DOHH2 (cell line): ENCODE data around the gene KRT40.

ENCODE experiments used
- H3F3A ChIP-seq: fragments of 200-600 bp; sonication (generic), shearing (Covaris generic); 2 replicates; pipeline ENCODE4 v1.6.0; 2016; ENCODE audit warnings: antibody characterized with exemption, mild to moderate bottlenecking; ENCODE audit not compliant: control insufficient read depth, insufficient read depth
- H3K27ac ChIP-seq: fragments of 200-600 bp; sonication (generic); 2 replicates; pipeline ENCODE4 v1.5.1; 2014; ENCODE audit warnings: low read depth, mild to moderate bottlenecking, low read length, moderate library complexity
- H3K27me3 ChIP-seq: fragments of 200-600 bp; sonication (generic); 2 replicates; pipeline ENCODE4 v1.6.1; 2014; ENCODE audit warnings: mild to moderate bottlenecking, low read length, mixed read lengths; ENCODE audit not compliant: control insufficient read depth
- H3K36me3 ChIP-seq: fragments of 200-600 bp; sonication (generic); 2 replicates; pipeline ENCODE4 v1.6.1; 2014; ENCODE audit warnings: mild to moderate bottlenecking, low read length, moderate library complexity, mixed read lengths; ENCODE audit not compliant: control insufficient read depth
- H3K4me1 ChIP-seq: fragments of 200-600 bp; sonication (generic); 2 replicates; pipeline ENCODE4 v1.6.1; 2014; ENCODE audit warnings: mild to moderate bottlenecking, low read length, mixed read lengths; ENCODE audit not compliant: control insufficient read depth
- H3K4me2 ChIP-seq: fragments of 200-600 bp; sonication (generic); 2 replicates; pipeline ENCODE4 v1.6.0; 2014; ENCODE audit warnings: mild to moderate bottlenecking, low read length, moderate library complexity
- H3K4me3 ChIP-seq: fragments of 200-600 bp; sonication (generic); 2 replicates; pipeline ENCODE4 v1.5.1; 2014; ENCODE audit warnings: mild to moderate bottlenecking, low read length, mixed read lengths
- H3K79me2 ChIP-seq: fragments of 200-600 bp; sonication (generic); 2 replicates; pipeline ENCODE4 v1.6.1; 2014; ENCODE audit warnings: mild to moderate bottlenecking, low read length, mixed read lengths; ENCODE audit not compliant: control insufficient read depth
- H3K9me2 ChIP-seq: fragments of 200-600 bp; sonication (generic); replicated peaks from 2 replicates; pipeline ENCODE4 v1.6.1; 2014; ENCODE audit warnings: mild to moderate bottlenecking, low read length, mixed read lengths; ENCODE audit not compliant: control insufficient read depth
- H3K9me3 ChIP-seq: fragments of 200-600 bp; sonication (generic); 2 replicates; pipeline ENCODE4 v1.6.1; 2014; ENCODE audit warnings: antibody characterized with exemption, low read length, mixed read lengths; ENCODE audit not compliant: control insufficient read depth, insufficient read depth
- H4K20me1 ChIP-seq: fragments of 200-600 bp; sonication (generic); 2 replicates; pipeline ENCODE4 v1.6.0; 2014; ENCODE audit warnings: low read depth, mild to moderate bottlenecking, antibody characterized with exemption, low read length, moderate library complexity; ENCODE audit not compliant: control insufficient read depth, insufficient read depth
- CTCF ChIP-seq: fragments of 200-600 bp; sonication (generic); IDR thresholded peaks from one replicate; pipeline ENCODE4 v1.5.1; 2014; ENCODE audit warnings: antibody characterized with exemption, mild to moderate bottlenecking, low read depth, low read length; ENCODE audit not compliant: poor library complexity, severe bottlenecking
- EZH2phosphoT487 ChIP-seq: fragments of 200-600 bp; sonication (generic); IDR thresholded peaks from 2 replicates; pipeline ENCODE4 v1.6.1; 2017; ENCODE audit warnings: borderline replicate concordance, mild to moderate bottlenecking, antibody characterized with exemption, low read length, moderate library complexity, mixed read lengths

Gene KRT40

DNA sequence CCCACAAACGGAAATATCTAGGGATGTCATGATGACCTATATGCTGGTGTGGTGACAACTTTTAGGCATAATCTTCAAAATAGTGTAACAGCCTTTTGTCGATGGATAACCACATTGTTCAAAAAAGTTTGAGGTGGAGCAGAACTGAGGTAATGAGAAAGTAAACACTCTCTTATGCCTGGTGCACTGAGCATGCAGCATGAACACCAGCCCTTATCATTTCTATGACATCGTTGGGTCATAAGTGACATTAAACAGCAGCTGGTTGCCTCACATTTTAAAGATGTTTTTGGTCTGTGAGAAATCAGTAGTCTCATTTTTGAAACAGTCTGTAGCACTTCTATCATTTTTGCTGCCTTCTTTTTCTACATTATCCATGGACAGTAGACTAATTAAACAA is 48.5 kb downstream of the KRT40 start:
- Histone ChIP-seq H3K9me3 (no peaks in the 10 kb centered on the region), H3K4me1 (no peaks in the 10 kb centered on the region), H3K27me3 (peaks cover 5% of the 10 kb centered on the region; the same call in 1 of the 2 replicates), H4K20me1 (no peaks in the 10 kb centered on the region), H3K4me2 (no peak overlapping the region), H3K9me2 (no peaks in the 10 kb centered on the region), H3K79me2 (no peaks in the 10 kb centered on the region), H3F3A (no peaks in the 10 kb centered on the region), H3K4me3 (no peak overlapping the region), H3K36me3 (no peaks in the 10 kb centered on the region), H3K27ac (no peak overlapping the region)
- TF ChIP-seq EZH2phosphoT487 (no peak), CTCF (no peak)

DNA sequence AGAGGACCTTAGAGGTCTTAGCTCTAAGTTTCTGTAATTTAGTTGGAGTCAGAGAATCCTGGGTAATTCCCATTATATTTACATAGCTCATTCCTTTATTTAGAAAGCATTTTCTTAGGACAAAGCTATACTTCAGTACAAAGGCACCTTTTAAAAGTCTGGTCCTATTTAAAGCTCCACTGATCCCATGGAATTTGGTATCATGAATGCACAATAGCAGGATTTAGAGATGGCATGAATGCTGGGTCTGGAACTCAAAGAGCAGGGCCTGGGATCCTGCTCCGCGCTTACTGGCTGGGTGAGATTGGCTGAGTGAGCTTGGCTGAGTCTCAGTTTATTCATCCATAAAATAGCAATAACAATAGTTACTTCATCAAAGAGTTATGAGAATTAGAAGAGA is 51.5 kb downstream of the KRT40 start:
- H3K4me1 ChIP-seq = no peaks in the 10 kb centered on the region
- no peak overlapping the region for H3K4me2 ChIP-seq
- H3K27ac ChIP-seq = no peak overlapping the region
- TF ChIP-seq EZH2phosphoT487 (no peak), CTCF (no peak)
- no peaks in the 10 kb centered on the region for H3K9me3 ChIP-seq
- no peaks in the 10 kb centered on the region for H3K79me2 ChIP-seq
- no peak overlapping the region for H3K4me3 ChIP-seq
- H4K20me1 ChIP-seq = no peaks in the 10 kb centered on the region
- H3K36me3 ChIP-seq = no peaks in the 10 kb centered on the region
- no peaks in the 10 kb centered on the region for H3F3A ChIP-seq
- H3K9me2 ChIP-seq = no peaks in the 10 kb centered on the region
- H3K27me3 ChIP-seq = peaks cover 5% of the 10 kb centered on the region; the same call in 1 of the 2 replicates

DNA sequence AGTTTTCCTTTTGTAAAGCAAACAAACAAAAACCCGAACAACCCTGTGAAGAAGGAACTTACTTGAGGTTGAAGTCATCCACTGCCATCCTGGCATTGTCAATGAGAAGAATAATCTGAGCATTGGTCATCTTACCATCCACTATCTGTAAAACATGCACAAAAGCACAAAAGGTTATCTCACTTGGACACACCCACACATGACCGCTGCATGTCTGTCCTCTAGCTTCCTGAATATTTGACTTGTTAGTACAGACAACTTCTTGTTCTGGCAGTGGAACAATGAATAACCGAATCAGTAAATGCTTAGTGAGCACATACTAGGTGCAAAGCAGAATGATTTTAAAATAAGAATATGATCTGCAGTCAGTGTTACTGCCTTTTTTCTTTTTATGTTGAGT is 52.8 kb downstream of the KRT40 start:
- Histone ChIP-seq H4K20me1 (no peaks in the 10 kb centered on the region), H3K9me3 (no peaks in the 10 kb centered on the region), H3K36me3 (no peaks in the 10 kb centered on the region), H3K4me2 (no peak overlapping the region), H3K79me2 (no peaks in the 10 kb centered on the region), H3K4me1 (no peaks in the 10 kb centered on the region), H3K27me3 (peaks cover 7% of the 10 kb centered on the region; the same call in 1 of the 2 replicates), H3K27ac (no peak overlapping the region), H3F3A (no peaks in the 10 kb centered on the region), H3K4me3 (no peak overlapping the region), H3K9me2 (no peaks in the 10 kb centered on the region)
- TF ChIP-seq CTCF (no peak), EZH2phosphoT487 (no peak)
